ENCODE measurements around the gene SKIDA1. TPM values are rescaled to one million over a fixed set of nuclear protein-coding genes. Genes with fewer than 3 reads are reported as not detected.
A peak's percentile ranks its signal among the peaks of the same experiment; 100 is the strongest.

The SKIDA1 gene
- total and polyA plus RNA-seq, 4 donors, result 0.63 to 2.6 (median 1.6) TPM

DNA sequence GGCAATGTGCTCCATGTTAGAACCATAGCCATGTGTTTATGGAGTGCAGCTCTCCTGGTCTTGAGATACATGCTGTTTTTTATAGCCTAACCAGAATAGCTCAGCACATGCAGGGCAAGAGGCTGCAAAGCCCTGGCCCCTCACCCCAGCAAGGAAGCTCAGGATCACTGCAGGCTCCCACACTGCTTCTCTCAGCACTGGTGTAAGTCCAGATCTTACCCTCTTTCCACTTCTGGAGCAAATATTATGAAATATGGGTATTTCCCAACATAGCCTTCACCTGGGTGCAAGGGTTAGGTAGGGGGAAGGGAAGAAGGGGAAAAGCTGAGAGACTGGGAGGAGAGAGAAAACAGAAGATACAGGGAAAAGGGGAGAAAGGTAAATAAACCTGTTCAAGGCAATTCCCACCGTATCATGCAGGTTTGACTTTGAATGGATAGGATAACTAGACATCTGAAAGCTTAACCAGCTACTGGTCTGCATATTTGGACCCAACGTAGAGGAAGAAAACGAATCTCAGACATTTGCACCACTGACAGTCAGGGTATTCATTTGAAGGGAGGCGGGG lies 19.7 kb downstream of the SKIDA1 start:
- Histone ChIP-seq H3K27ac (ENCODE audit: low read depth in 1 of 2, low read length in 2 of 2) (peak overlapping the region; percentile 54 to 62), H3K27me3 (ENCODE audit: control insufficient read depth in 4 of 4, insufficient read depth in 4 of 4, low read length in 3 of 4) (no peaks in the 10 kb centered on the region), H3K36me3 (ENCODE audit: control insufficient read depth in 4 of 4, insufficient read depth in 3 of 4, low read depth in 1 of 4, low read length in 3 of 4) (no peaks in the 10 kb centered on the region), H3K9me3 (ENCODE audit: control insufficient read depth in 4 of 4, low read length in 3 of 4) (no peaks in the 10 kb centered on the region), H3K9ac (ENCODE audit: low read depth in 1 of 2, low read length in 2 of 2) (no peak overlapping the region), H3K4me3 (ENCODE audit: low read depth in 1 of 3, low read length in 3 of 3) (no peak overlapping the region), H3K4me1 (ENCODE audit: control insufficient read depth in 4 of 4, insufficient read depth in 4 of 4, low read length in 3 of 4) (peaks cover 16 to 88% (median 66%) of the 10 kb centered on the region in 4 donors)
- TF ChIP-seq SP1 (IDR thresholded peaks at IDR 0.05) (peak; percentile 94), RXRA (IDR thresholded peaks at IDR 0.05) (peak; percentile 94 to 96), FOXA2 (IDR thresholded peaks at IDR 0.05) (peak; percentile 32), HNF4G (IDR thresholded peaks at IDR 0.05) (peak; percentile 99), NR2F2 (IDR thresholded peaks at IDR 0.05) (peak; percentile 52), FOXA1 (IDR thresholded peaks at IDR 0.05) (peak; percentile 71), JUND (IDR thresholded peaks at IDR 0.05) (peak; percentile 71 to 90), HNF4A (conservative IDR thresholded peaks at IDR 0.05) (peak; percentile 99), GABPA (IDR thresholded peaks at IDR 0.05 in 1 of 2, conservative IDR thresholded peaks at IDR 0.05 in 1 of 2) (peak in 1 of 2 donors; percentile 31), TAF1 (conservative IDR thresholded peaks at IDR 0.05) (peak; percentile 85), REST (IDR thresholded peaks at IDR 0.05) (peak; percentile 91), YY1 (IDR thresholded peaks at IDR 0.05) (peak; percentile 71), RAD21 (IDR thresholded peaks at IDR 0.05) (peak; percentile 53 to 70), EGR1 (IDR thresholded peaks at IDR 0.05; ENCODE audit: low read depth in 2 of 2) (peak in 1 of 2 donors; percentile 92), ZBTB33 (IDR thresholded peaks at IDR 0.05) (peak; percentile 84)
- TF ChIP-seq, protein P1, sequence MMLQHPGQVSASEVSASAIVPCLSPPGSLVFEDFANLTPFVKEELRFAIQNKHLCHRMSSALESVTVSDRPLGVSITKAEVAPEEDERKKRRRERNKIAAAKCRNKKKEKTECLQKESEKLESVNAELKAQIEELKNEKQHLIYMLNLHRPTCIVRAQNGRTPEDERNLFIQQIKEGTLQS (IDR thresholded peaks at IDR 0.05), result peak; percentile 72
- TF ChIP-seq, protein P2, sequence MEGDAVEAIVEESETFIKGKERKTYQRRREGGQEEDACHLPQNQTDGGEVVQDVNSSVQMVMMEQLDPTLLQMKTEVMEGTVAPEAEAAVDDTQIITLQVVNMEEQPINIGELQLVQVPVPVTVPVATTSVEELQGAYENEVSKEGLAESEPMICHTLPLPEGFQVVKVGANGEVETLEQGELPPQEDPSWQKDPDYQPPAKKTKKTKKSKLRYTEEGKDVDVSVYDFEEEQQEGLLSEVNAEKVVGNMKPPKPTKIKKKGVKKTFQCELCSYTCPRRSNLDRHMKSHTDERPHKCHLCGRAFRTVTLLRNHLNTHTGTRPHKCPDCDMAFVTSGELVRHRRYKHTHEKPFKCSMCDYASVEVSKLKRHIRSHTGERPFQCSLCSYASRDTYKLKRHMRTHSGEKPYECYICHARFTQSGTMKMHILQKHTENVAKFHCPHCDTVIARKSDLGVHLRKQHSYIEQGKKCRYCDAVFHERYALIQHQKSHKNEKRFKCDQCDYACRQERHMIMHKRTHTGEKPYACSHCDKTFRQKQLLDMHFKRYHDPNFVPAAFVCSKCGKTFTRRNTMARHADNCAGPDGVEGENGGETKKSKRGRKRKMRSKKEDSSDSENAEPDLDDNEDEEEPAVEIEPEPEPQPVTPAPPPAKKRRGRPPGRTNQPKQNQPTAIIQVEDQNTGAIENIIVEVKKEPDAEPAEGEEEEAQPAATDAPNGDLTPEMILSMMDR (IDR thresholded peaks at IDR 0.05; ENCODE audit: low read depth, low read length, missing input control), result no peak
- TF ChIP-seq, protein P3, sequence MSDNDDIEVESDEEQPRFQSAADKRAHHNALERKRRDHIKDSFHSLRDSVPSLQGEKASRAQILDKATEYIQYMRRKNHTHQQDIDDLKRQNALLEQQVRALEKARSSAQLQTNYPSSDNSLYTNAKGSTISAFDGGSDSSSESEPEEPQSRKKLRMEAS (IDR thresholded peaks at IDR 0.05), result peak; percentile 93
- 46% methylated on average over 4 of the region's 4 CpGs for WGBS
- no peak for DNase-seq (ENCODE audit: low spot score)

Measured in liver (tissue), 9 donors.